NCI-H1694 (cell line): ENCODE results near the gene ARHGAP20.
A peak's percentile ranks its signal among the peaks of the same experiment; 100 is the strongest.
"Not testable (repeated sequence)": the region's sequence is repeated elsewhere in the genome, so short reads cannot be mapped to it uniquely, and the experiment has no call there.

Experiments used
- DNase-seq: peaks from one replicate; lab custom pipeline; 2025; lab: John Stamatoyannopoulos, UW

Gene ARHGAP20

GRCh38 chr11:110713449-110713776 lies 1.2 kb upstream of the ARHGAP20 start:
- no peak for DNase-seq

- DNase-seq, result peak; percentile 5
These were observed 617 bp upstream of the ARHGAP20 start for GRCh38 chr11:110712659-110713448.

- no peak for DNase-seq
These were observed 825 bp downstream of the ARHGAP20 start for GRCh38 chr11:110711448-110711775.

- no peak for DNase-seq
These were observed 1.4 kb downstream of the ARHGAP20 start for GRCh38 chr11:110710628-110711381.

GRCh38 chr11:110704210-110704864 lies 7.9 kb downstream of the ARHGAP20 start:
- DNase-seq, result no peak

GRCh38 chr11:110691926-110692325 lies 20.3 kb downstream of the ARHGAP20 start:
- no peak for DNase-seq

GRCh38 chr11:110689306-110689705 lies 22.9 kb downstream of the ARHGAP20 start:
- no peak for DNase-seq

- DNase-seq, result no peak
These were observed 32.8 kb downstream of the ARHGAP20 start for GRCh38 chr11:110679323-110679975.

- no peak for DNase-seq
These were observed 36.7 kb downstream of the ARHGAP20 start for GRCh38 chr11:110675548-110675947.

- DNase-seq, result no peak
These were observed 46.4 kb downstream of the ARHGAP20 start for GRCh38 chr11:110665689-110666465.

GRCh38 chr11:110655967-110656366 lies 56.3 kb downstream of the ARHGAP20 start:
- DNase-seq, result no peak

- no peak for DNase-seq
These were observed 57.8 kb downstream of the ARHGAP20 start for GRCh38 chr11:110654456-110654855.

- no peak for DNase-seq
These were observed 67.0 kb downstream of the ARHGAP20 start for GRCh38 chr11:110645253-110645652.

- no peak for DNase-seq
These were observed 77.9 kb downstream of the ARHGAP20 start for GRCh38 chr11:110634370-110634769.

- no peak for DNase-seq
These were observed 80.7 kb downstream of the ARHGAP20 start for GRCh38 chr11:110631551-110631950.

GRCh38 chr11:110629594-110629993 lies 82.6 kb downstream of the ARHGAP20 start:
- DNase-seq, result no peak

- no peak for DNase-seq
These were observed 90.4 kb downstream of the ARHGAP20 start for GRCh38 chr11:110621826-110622225.

GRCh38 chr11:110619366-110619765 lies 92.9 kb downstream of the ARHGAP20 start:
- not testable (repeated sequence) for DNase-seq

- DNase-seq, result no peak
These were observed 98.2 kb downstream of the ARHGAP20 start for GRCh38 chr11:110614031-110614430.

GRCh38 chr11:110613197-110613918 lies 98.9 kb downstream of the ARHGAP20 start:
- no peak for DNase-seq

GRCh38 chr11:110606415-110606814 lies 105.8 kb downstream of the ARHGAP20 start:
- no peak for DNase-seq
